Stimulated activated CD8-positive, alpha-beta memory T cell treated with anti-CD3 and anti-CD28 coated beads, Interleukin-15, amount 100 ng/mL, for 4 hours (primary cell): ENCODE results near the gene NNT.
A peak's percentile ranks its signal among the peaks of the same experiment; 100 is the strongest.
"Not testable (repeated sequence)": the region's sequence is repeated elsewhere in the genome, so short reads cannot be mapped to it uniquely, and the experiment has no call there.

Experiments used
- DNase-seq, 2 donors: peaks; one replicate each; pipeline ENCODE4 v3.0.0-alpha.2; 2020; ENCODE audit warnings: low read depth in 2 of 2

NNT gene

GRCh38 chr5:43602461-43603343 is at the start of gene NNT:
Gene NNT, plus strand, starts transcription at chr5:43603180. Its CDS starts 6,016 bp downstream, at chr5:43609196.
- DNase-seq: peak; percentile 46 to 61

DNA sequence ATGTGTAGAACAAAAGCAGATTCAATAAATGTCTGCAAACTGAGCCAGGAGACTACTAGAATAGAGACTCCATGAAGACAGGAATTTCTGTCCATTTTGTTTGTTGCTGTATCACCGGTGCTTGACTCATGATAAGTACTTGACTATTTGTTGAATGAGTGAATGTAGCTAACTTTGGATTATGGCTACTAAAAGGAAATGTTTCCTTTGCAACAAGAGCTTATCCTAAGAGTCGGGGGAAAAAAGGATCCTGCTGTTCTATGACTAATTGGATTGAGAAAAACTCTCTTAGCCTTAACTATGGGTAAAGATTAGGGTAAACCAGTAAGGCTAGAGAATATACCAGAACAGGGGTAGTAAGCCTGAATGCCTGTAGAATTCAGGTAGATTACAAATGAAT is 49.6 kb upstream of the NNT start:
- no peak for DNase-seq

DNA sequence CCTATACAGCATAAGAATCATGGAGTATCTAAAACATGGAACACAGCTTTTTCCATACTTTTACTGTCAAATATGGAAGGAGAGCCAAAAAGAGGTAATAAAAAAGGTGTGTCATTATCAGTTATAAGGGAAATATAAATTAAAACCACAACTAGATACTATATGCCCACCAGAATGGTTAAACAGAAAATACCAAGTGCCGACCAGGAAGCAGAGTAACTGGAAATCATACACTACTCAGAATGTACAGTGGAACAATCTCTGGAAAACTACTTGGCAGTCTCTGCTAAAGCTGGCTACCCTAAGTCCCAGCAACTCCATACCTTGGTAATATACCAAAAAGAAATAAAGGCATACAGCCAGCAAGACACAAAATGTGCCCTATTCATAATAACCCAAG is 48.5 kb upstream of the NNT start:
- no peak for DNase-seq

DNA sequence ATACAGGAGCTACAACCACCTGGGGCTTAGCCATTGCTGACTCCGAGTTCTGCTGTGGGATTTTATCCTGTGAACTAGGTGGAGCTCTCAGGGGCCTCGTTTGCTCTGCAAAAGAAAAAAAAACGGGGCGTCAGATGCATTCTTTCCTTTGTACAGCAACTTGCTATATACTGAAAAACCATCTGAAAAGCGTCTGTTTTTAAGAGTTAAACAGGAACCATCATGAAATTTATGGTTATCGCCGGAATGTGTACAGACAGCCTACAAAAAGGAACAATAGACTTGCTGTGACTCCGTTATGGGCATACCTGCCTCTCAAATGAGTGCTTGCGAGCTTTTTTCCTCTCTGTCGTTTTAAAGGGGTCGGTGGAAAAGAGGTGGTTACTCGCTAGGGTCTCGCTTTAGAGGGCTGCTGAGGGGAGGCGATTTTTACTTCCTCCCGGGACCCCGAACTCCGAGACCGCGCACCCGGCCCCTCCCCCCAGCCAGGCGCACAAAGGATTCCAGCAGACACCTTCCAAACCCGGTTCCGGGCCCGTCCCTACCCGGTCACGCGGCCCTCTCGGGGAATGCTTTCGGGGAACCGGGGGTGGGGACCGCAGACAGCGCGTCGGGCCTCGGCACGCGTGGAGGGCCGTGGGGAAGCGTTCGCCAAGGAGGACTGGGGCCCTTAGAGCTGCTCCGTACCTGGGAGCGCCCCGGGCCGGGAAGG is 46.9 kb upstream of the NNT start:
- DNase-seq: peak in 1 of 2 donors; percentile 19

GRCh38 chr5:43556607-43556856 is 46.4 kb upstream of the NNT start:
- DNase-seq: not testable (repeated sequence)

- peak; percentile 67 to 69 for DNase-seq
Observed at GRCh38 chr5:43556857-43557542, 46.0 kb upstream of the NNT start, which contains the start of gene PAIP1. Gene PAIP1, minus strand, starts transcription at chr5:43557077. Its CDS starts 231 bp downstream, at chr5:43556846.

GRCh38 chr5:43560128-43560527 is 42.9 kb upstream of the NNT start:
- DNase-seq: no peak

DNA sequence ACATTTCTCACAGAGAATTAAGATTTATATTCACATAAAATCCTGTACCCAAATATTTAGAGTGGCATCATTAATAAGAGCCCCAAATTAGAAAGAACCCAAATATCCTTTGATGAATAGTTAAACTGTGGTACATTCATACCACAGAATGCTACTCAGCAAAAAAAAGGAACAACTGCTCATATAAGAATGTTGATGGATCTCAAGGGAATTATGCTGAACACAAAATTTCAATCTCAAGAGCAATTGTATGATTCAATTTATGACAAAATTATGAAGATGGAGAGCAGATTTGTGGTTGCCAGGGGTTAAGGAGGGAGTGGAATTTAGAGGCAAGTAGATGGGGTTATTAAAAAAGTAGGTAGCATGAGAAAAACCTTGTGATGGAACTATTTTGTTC is 41.6 kb upstream of the NNT start:
- no peak for DNase-seq

GRCh38 chr5:43563321-43563720 is 39.7 kb upstream of the NNT start:
- no peak for DNase-seq

DNA sequence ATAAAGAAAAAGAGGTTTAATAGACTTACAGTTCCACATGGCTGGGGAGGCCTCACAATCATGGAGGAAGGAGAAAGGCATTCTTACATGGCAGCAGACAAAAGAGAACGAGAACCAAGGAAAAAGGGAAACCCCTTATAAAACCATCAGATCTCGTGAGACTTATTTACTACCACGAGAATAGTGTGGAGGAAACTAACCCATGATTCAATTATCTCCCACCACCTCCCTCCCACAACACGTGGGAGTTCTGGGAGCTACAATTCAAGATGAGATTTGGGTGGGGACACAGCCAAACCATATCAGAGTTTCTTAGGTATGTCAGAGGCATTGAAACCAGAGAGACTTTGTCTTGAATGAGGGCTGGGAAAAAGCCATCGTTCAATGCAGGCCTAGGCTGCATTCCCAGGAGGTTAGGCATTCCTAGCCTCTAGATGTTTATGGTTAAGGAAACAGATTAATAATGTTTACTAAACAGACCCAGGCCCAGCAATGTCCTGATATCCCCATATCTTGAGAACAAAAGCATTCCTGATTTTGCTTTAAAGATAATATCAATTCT is 38.6 kb upstream of the NNT start:
- DNase-seq: no peak

DNA sequence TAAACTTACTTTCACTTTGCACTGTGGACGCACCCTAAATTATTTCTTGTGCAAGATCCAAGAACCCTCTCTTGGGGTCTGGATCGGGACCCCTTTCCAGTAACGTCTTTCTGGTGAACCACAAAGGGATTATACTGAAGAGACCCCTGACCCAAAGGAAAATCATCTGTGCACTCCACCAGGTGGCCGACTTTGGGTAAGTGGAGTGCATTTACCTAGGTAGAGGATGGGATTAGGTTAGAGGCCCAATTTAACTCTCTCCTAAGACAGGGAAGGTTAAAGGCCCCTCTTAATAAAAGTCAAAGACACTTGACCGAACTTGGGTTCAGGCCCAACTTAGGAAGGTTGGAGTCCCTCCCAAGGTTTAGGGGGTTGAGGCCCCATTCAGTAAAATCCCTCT is 37.9 kb upstream of the NNT start:
- DNase-seq: no peak

GRCh38 chr5:43567967-43568366 is 35.0 kb upstream of the NNT start:
- no peak for DNase-seq

DNA sequence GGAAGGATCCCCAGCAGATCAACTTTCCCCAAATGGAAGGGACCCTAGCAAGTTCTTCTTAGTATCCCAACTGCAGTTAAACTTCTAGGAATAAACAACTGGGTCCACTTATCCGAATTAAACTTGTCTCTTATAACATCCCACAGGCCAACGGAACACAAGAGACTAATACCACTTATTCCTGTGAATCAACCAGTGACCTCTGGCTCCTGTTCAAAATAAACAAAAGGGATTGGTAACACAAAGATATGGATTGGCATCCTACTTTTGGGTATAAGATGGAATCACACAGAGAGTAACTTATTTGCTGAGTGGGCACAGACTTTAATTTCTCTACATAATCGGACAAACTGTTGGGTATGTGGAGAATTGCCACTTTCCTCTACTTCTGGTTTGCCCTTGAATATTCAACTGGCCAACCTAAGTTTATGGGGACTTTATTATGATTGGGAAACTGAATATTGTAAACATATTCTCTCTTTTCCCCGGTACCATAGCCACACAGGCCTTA is 33.7 kb upstream of the NNT start:
- DNase-seq: no peak

DNA sequence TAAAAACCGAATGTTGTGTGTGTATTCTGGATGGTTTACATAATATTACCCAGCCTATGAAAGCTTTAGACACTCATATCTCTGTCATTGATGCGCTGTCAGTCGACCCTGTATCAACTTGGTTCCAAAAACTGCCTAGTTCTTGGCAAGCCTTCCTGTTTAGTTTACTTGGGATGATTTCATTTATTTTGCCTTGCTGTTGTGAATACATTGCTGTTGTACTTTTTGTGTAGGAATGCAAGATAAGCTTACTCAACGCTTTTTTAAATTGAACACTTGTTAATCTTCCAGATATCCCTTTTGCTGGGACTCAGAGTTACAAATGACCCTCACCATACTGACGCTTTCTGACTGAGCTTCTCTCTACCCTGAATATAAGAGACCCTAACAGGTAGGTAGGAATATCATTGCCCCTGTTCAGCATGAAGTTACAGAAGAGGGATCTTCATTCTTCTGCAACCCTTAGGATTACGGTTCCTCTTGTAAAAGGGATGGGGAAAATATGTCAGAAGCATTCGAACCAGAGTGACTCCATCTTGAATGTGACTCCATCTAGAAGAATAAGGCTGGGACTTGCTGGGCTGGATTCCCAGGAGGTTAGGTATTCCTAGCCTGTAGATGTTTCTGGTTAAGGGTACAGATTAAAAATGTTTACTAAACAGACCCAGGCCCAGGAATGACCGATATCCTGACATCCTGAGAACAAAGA is 32.4 kb upstream of the NNT start:
- DNase-seq: no peak

GRCh38 chr5:43571237-43571636 is 31.7 kb upstream of the NNT start:
- no peak for DNase-seq

DNA sequence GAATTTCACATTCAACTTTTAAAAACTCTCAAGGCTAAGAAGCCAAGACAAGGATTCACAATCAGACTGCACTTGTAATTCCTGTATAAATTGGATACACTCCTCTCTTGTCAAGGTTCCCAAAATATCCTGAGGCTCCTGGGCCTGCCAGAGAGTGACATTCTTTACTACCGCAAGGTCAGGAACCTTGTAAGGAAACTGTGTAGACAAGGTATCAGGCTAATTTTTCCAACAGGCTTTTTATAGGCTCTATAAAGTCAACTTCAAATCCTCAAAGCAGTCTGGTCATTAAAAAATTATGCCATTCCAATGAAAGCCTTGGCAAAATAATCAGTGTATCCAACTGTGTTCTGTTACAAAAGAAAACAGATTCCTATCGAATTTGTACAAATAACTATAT is 30.6 kb upstream of the NNT start:
- DNase-seq: no peak

DNA sequence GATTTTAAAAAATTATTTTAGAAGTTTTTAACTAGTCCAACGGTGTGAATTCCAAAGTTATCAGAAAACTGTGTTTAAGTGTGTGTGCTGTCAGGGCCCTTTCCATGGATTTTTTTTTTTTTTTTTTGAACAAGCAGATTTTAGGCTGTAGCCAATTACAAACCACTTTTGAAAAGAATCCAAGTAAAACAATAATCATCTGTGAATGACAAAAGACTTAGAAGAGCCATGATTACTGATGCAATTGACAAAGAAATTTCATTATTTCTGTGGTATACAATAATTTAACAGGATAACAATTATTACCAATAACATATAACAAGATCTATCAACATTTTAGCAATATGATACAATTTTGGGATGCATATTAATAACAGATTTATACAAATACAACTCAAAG is 29.9 kb upstream of the NNT start:
- no peak for DNase-seq

GRCh38 chr5:43580402-43581210 is 22.4 kb upstream of the NNT start:
- not testable (repeated sequence) for DNase-seq

GRCh38 chr5:43581398-43581797 is 21.6 kb upstream of the NNT start:
- no peak for DNase-seq
